ENCODE results near the gene AMY1B. TPM values are rescaled to one million over a fixed set of nuclear protein-coding genes. Genes with fewer than 3 reads are reported as not detected.
"Not testable (repeated sequence)": the region's sequence is repeated elsewhere in the genome, so short reads cannot be mapped to it uniquely, and the experiment has no call there.

The AMY1B gene
- total and polyA plus RNA-seq, 2 donors (not counting 1 experiment from before 2014, with no cell fraction given) = not detected

GRCh38 chr1:103735334-103735733 lies 39.3 kb upstream of the AMY1B start:
- CTCF ChIA-PET; H3K36me3 ChIP-seq (replicated peaks in 1 of 2; ENCODE audit: control extremely low read depth in 1 of 2, control insufficient read depth in 1 of 2, extremely low read depth in 1 of 2, insufficient read depth in 2 of 2, low read length in 1 of 2); H3K27ac ChIP-seq (ENCODE audit: low read length in 2 of 2); H3K9ac ChIP-seq (ENCODE audit: low read length); H3K27ac Mint-ChIP-seq; H3K4me1 ChIP-seq (ENCODE audit: control insufficient read depth in 2 of 2, insufficient read depth in 2 of 2, low read length in 2 of 2); H3K27me3 ChIP-seq (replicated peaks in 1 of 4; ENCODE audit: control extremely low read depth in 1 of 4, control insufficient read depth in 3 of 4, insufficient read depth in 4 of 4, low read length in 3 of 4); H2AFZ ChIP-seq (ENCODE audit: insufficient read depth, low read depth, low read length, poor library complexity, severe bottlenecking); ATAC-seq (ENCODE audit: low read depth); H3K9me3 ChIP-seq (ENCODE audit: control extremely low read depth in 1 of 3, control insufficient read depth in 2 of 3, insufficient read depth in 1 of 3, low read length in 2 of 3); H3K4me2 ChIP-seq (replicated peaks; ENCODE audit: low read depth, low read length, poor library complexity, severe bottlenecking); H3K4me3 ChIP-seq (ENCODE audit: control extremely low read depth in 1 of 5, extremely low read depth in 1 of 5, insufficient read depth in 1 of 5, low read depth in 2 of 5, low read length in 4 of 5); H3K27me3 Mint-ChIP-seq; DNase-seq; H3K9me3 Mint-ChIP-seq (ENCODE audit: insufficient read depth); H3K79me2 ChIP-seq (ENCODE audit: control insufficient read depth, insufficient read depth, low read length); H3K4me1 Mint-ChIP-seq; intact Hi-C loops (cut with micrococcal nuclease); H3K4me3 Mint-ChIP-seq; H4K20me1 ChIP-seq (ENCODE audit: control insufficient read depth, insufficient read depth, low read length, poor library complexity, severe bottlenecking); POLR2A ChIA-PET: not testable (repeated sequence)
- no CpG with 5 or more reads among the region's 3 CpGs for WGBS (ENCODE audit: insufficient coverage)

DNA sequence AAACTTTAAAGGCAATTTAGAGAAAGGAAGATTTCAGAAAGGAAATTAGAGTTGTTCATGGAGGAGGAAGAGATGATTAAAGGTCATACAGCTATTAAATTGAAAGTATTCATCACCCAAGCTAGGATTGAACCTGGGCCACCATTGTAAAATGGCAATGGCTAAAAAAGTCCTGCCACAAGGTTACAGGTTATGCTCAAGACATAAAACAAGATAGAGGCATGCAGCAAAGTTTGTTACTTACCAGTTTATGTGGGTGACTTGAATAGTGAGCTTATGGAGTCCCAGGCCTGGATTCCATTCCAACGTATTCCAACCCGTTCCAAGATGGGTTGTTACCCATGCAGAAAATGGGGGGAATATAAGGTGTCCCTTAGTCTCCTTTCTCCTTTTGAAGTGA lies 25.5 kb upstream of the AMY1B start:
- DNase-seq; POLR2A ChIA-PET; H3K27me3 ChIP-seq (replicated peaks in 1 of 4; ENCODE audit: control extremely low read depth in 1 of 4, control insufficient read depth in 3 of 4, insufficient read depth in 4 of 4, low read length in 3 of 4); H3K4me3 ChIP-seq (ENCODE audit: control extremely low read depth in 1 of 5, extremely low read depth in 1 of 5, insufficient read depth in 1 of 5, low read depth in 2 of 5, low read length in 4 of 5); H3K4me2 ChIP-seq (replicated peaks; ENCODE audit: low read depth, low read length, poor library complexity, severe bottlenecking); ATAC-seq (ENCODE audit: low read depth); H3K4me3 Mint-ChIP-seq; H2AFZ ChIP-seq (ENCODE audit: insufficient read depth, low read depth, low read length, poor library complexity, severe bottlenecking); intact Hi-C loops (cut with micrococcal nuclease); H3K27ac Mint-ChIP-seq; H3K4me1 Mint-ChIP-seq; H3K9me3 ChIP-seq (ENCODE audit: control extremely low read depth in 1 of 3, control insufficient read depth in 2 of 3, insufficient read depth in 1 of 3, low read length in 2 of 3); H3K4me1 ChIP-seq (ENCODE audit: control insufficient read depth in 2 of 2, insufficient read depth in 2 of 2, low read length in 2 of 2); H3K9ac ChIP-seq (ENCODE audit: low read length); CTCF ChIA-PET; H3K36me3 ChIP-seq (replicated peaks in 1 of 2; ENCODE audit: control extremely low read depth in 1 of 2, control insufficient read depth in 1 of 2, extremely low read depth in 1 of 2, insufficient read depth in 2 of 2, low read length in 1 of 2); H4K20me1 ChIP-seq (ENCODE audit: control insufficient read depth, insufficient read depth, low read length, poor library complexity, severe bottlenecking); H3K79me2 ChIP-seq (ENCODE audit: control insufficient read depth, insufficient read depth, low read length); H3K27ac ChIP-seq (ENCODE audit: low read length in 2 of 2); H3K27me3 Mint-ChIP-seq; H3K9me3 Mint-ChIP-seq (ENCODE audit: insufficient read depth): not testable (repeated sequence)
- WGBS (ENCODE audit: insufficient coverage) = no CpG with 5 or more reads among the region's 2 CpGs

- DNase-seq; H3K9ac ChIP-seq (ENCODE audit: low read length); H3K27me3 Mint-ChIP-seq; H3K4me3 Mint-ChIP-seq; H4K20me1 ChIP-seq (ENCODE audit: control insufficient read depth, insufficient read depth, low read length, poor library complexity, severe bottlenecking); CTCF ChIA-PET; H3K9me3 Mint-ChIP-seq (ENCODE audit: insufficient read depth); H3K79me2 ChIP-seq (ENCODE audit: control insufficient read depth, insufficient read depth, low read length); H3K36me3 ChIP-seq (replicated peaks in 1 of 2; ENCODE audit: control extremely low read depth in 1 of 2, control insufficient read depth in 1 of 2, extremely low read depth in 1 of 2, insufficient read depth in 2 of 2, low read length in 1 of 2); H3K4me2 ChIP-seq (replicated peaks; ENCODE audit: low read depth, low read length, poor library complexity, severe bottlenecking); H3K4me1 Mint-ChIP-seq; H3K4me1 ChIP-seq (ENCODE audit: control insufficient read depth in 2 of 2, insufficient read depth in 2 of 2, low read length in 2 of 2); H2AFZ ChIP-seq (ENCODE audit: insufficient read depth, low read depth, low read length, poor library complexity, severe bottlenecking); H3K9me3 ChIP-seq (ENCODE audit: control extremely low read depth in 1 of 3, control insufficient read depth in 2 of 3, insufficient read depth in 1 of 3, low read length in 2 of 3); ATAC-seq (ENCODE audit: low read depth); H3K27me3 ChIP-seq (replicated peaks in 1 of 4; ENCODE audit: control extremely low read depth in 1 of 4, control insufficient read depth in 3 of 4, insufficient read depth in 4 of 4, low read length in 3 of 4); POLR2A ChIA-PET; H3K4me3 ChIP-seq (ENCODE audit: control extremely low read depth in 1 of 5, extremely low read depth in 1 of 5, insufficient read depth in 1 of 5, low read depth in 2 of 5, low read length in 4 of 5); intact Hi-C loops (cut with micrococcal nuclease); H3K27ac ChIP-seq (ENCODE audit: low read length in 2 of 2); H3K27ac Mint-ChIP-seq: not testable (repeated sequence)
- 100% methylated on average over 1 of the region's 6 CpGs for WGBS (ENCODE audit: insufficient coverage)
These were observed 21.4 kb upstream of the AMY1B start for GRCh38 chr1:103717404-103717803.

DNA sequence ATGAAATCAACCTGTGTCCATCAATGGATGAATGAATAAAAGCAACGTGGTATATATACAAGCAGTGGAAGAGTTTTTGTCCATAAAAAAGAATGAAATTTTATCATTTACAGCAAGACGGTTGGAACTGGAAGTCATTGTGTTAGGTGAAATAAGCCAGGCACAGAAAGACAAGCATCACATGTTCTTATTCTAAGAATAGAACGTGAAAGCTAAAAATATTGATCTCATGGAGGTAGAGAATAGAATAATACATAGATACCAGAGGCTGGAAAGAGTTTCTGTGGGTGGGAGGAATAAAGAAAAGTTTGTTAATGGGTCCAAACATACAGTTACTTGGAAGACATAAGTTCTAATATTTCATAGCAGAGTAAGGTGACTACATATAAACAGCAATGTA lies 14.4 kb upstream of the AMY1B start:
- H3K27me3 Mint-ChIP-seq; H3K4me3 Mint-ChIP-seq; H2AFZ ChIP-seq (ENCODE audit: insufficient read depth, low read depth, low read length, poor library complexity, severe bottlenecking); H3K27ac Mint-ChIP-seq; DNase-seq; ATAC-seq (ENCODE audit: low read depth); intact Hi-C loops (cut with micrococcal nuclease); POLR2A ChIA-PET; H3K4me1 ChIP-seq (ENCODE audit: control insufficient read depth in 2 of 2, insufficient read depth in 2 of 2, low read length in 2 of 2); H3K36me3 ChIP-seq (replicated peaks in 1 of 2; ENCODE audit: control extremely low read depth in 1 of 2, control insufficient read depth in 1 of 2, extremely low read depth in 1 of 2, insufficient read depth in 2 of 2, low read length in 1 of 2); H3K9me3 ChIP-seq (ENCODE audit: control extremely low read depth in 1 of 3, control insufficient read depth in 2 of 3, insufficient read depth in 1 of 3, low read length in 2 of 3); H3K27me3 ChIP-seq (replicated peaks in 1 of 4; ENCODE audit: control extremely low read depth in 1 of 4, control insufficient read depth in 3 of 4, insufficient read depth in 4 of 4, low read length in 3 of 4); H3K9me3 Mint-ChIP-seq (ENCODE audit: insufficient read depth); H4K20me1 ChIP-seq (ENCODE audit: control insufficient read depth, insufficient read depth, low read length, poor library complexity, severe bottlenecking); CTCF ChIA-PET; H3K79me2 ChIP-seq (ENCODE audit: control insufficient read depth, insufficient read depth, low read length); H3K9ac ChIP-seq (ENCODE audit: low read length); H3K4me2 ChIP-seq (replicated peaks; ENCODE audit: low read depth, low read length, poor library complexity, severe bottlenecking); H3K4me1 Mint-ChIP-seq; H3K4me3 ChIP-seq (ENCODE audit: control extremely low read depth in 1 of 5, extremely low read depth in 1 of 5, insufficient read depth in 1 of 5, low read depth in 2 of 5, low read length in 4 of 5); H3K27ac ChIP-seq (ENCODE audit: low read length in 2 of 2): not testable (repeated sequence)
- no CpG with 5 or more reads among the region's 3 CpGs for WGBS (ENCODE audit: insufficient coverage)
